Measurements from ENCODE around the gene ROBO1.

Gene ROBO1

DNA sequence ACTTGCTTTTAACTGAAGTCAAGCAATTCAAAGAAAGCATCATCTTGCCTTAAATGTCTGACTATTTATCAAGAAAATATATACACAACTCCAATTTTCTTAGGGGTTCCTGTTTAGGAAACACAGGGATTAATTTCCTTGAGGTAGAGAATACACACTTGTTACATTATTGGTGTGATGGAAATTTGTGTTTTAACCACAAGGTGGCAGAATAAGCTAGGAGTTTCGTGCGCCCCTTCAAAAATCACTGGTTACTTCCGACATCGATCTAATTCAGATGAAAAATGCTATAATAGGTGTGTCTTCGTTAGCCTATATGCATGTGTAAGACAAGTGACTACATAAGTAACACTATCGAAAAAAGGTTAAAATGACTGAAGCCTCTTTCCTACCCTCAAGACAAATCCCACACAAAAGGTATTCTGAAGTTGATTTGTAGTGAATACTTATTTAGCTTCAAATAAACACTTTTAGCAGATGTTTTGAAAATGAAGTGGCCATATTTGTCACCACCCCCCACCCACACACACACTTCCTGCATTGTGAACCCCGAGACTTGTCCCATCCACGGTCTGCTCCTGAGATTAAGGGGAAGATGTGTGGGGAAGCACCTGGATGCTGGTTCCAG lies 246.5 kb downstream of the ROBO1 start:
- Histone ChIP-seq H3K9ac (ENCODE audit: low read length) (no peak overlapping the region), H3K9me2 (replicated peaks; ENCODE audit: insufficient read depth, low read length) (no peaks in the 10 kb centered on the region), H3K79me2 (ENCODE audit: low read length) (no peaks in the 10 kb centered on the region), H3K4me3 (ENCODE audit: low read length) (no peak overlapping the region), H3K27ac (ENCODE audit: low read length) (no peak overlapping the region), H3K4me1 (ENCODE audit: low read length) (peaks cover 13% of the 10 kb centered on the region), H4K20me1 (ENCODE audit: insufficient read depth, low read length) (no peaks in the 10 kb centered on the region), H3K9me3 (replicated peaks; ENCODE audit: insufficient read depth, low read length) (no peaks in the 10 kb centered on the region), H3K36me3 (replicated peaks; ENCODE audit: insufficient read depth, low read length) (no peaks in the 10 kb centered on the region), H2AFZ (ENCODE audit: low read length) (peak overlapping the region; percentile 59), H3K27me3 (replicated peaks; ENCODE audit: insufficient read depth, low read length) (no peaks in the 10 kb centered on the region), H3K4me2 (ENCODE audit: low read depth, low read length) (peak overlapping the region; percentile 66), H3F3A (ENCODE audit: insufficient read depth, low read length) (no peaks in the 10 kb centered on the region)
- DNase-seq: peak; percentile 65
- no peak for TF ChIP-seq EZH2 (optimal IDR thresholded peaks at IDR 0.05; ENCODE audit: low read depth, low read length)
- TF ChIP-seq EZH2phosphoT487 (IDR thresholded peaks at IDR 0.05; ENCODE audit: low read length): no peak
- TF ChIP-seq CTCF (IDR thresholded peaks at IDR 0.05; ENCODE audit: low read length): peak; percentile 65

GRCh38 chr3:79517766-79518413 lies 249.9 kb downstream of the ROBO1 start:
- Histone ChIP-seq H3K79me2 (ENCODE audit: low read length) (no peaks in the 10 kb centered on the region), H2AFZ (ENCODE audit: low read length) (no peak overlapping the region), H3K4me3 (ENCODE audit: low read length) (no peak overlapping the region), H3K27ac (ENCODE audit: low read length) (no peak overlapping the region), H3K9me2 (replicated peaks; ENCODE audit: insufficient read depth, low read length) (no peaks in the 10 kb centered on the region), H3K4me2 (ENCODE audit: low read depth, low read length) (no peak overlapping the region), H3K27me3 (replicated peaks; ENCODE audit: insufficient read depth, low read length) (no peaks in the 10 kb centered on the region), H3K4me1 (ENCODE audit: low read length) (peaks cover 18% of the 10 kb centered on the region), H4K20me1 (ENCODE audit: insufficient read depth, low read length) (no peaks in the 10 kb centered on the region), H3K9me3 (replicated peaks; ENCODE audit: insufficient read depth, low read length) (no peaks in the 10 kb centered on the region), H3K9ac (ENCODE audit: low read length) (no peak overlapping the region), H3K36me3 (replicated peaks; ENCODE audit: insufficient read depth, low read length) (no peaks in the 10 kb centered on the region), H3F3A (ENCODE audit: insufficient read depth, low read length) (no peaks in the 10 kb centered on the region)
- no peak for TF ChIP-seq EZH2 (optimal IDR thresholded peaks at IDR 0.05; ENCODE audit: low read depth, low read length)
- TF ChIP-seq CTCF (IDR thresholded peaks at IDR 0.05; ENCODE audit: low read length): peak; percentile 58
- DNase-seq: no peak

DNA sequence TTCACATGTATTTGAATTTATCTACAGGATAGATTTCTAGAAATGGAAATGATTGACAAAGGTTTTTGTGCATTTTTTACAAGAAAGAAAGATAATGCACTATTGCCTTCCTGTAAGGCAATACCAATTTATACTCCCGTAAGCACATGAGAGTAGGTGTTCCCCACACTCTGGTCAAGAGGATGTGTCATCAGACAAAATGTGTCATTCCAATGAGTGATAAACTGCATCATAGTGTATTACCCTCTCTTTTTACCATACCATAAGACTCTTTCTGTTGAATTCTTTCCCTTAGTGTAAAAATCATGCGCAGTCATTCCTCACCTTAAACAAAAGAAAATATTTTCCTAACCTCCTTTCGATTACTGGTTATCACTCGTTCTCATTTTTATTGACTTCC lies 251.0 kb downstream of the ROBO1 start:
- no peak overlapping the region for H3K9ac ChIP-seq (ENCODE audit: low read length)
- H3K36me3 ChIP-seq (replicated peaks; ENCODE audit: insufficient read depth, low read length): no peaks in the 10 kb centered on the region
- peaks cover 18% of the 10 kb centered on the region for H3K4me1 ChIP-seq (ENCODE audit: low read length)
- DNase-seq: no peak
- H3F3A ChIP-seq (ENCODE audit: insufficient read depth, low read length): no peaks in the 10 kb centered on the region
- H3K4me3 ChIP-seq (ENCODE audit: low read length): no peak overlapping the region
- H2AFZ ChIP-seq (ENCODE audit: low read length): no peak overlapping the region
- no peaks in the 10 kb centered on the region for H3K9me3 ChIP-seq (replicated peaks; ENCODE audit: insufficient read depth, low read length)
- H3K27me3 ChIP-seq (replicated peaks; ENCODE audit: insufficient read depth, low read length): no peaks in the 10 kb centered on the region
- no peaks in the 10 kb centered on the region for H3K79me2 ChIP-seq (ENCODE audit: low read length)
- H3K27ac ChIP-seq (ENCODE audit: low read length): no peak overlapping the region
- no peak overlapping the region for H3K4me2 ChIP-seq (ENCODE audit: low read depth, low read length)
- no peaks in the 10 kb centered on the region for H3K9me2 ChIP-seq (replicated peaks; ENCODE audit: insufficient read depth, low read length)
- no peaks in the 10 kb centered on the region for H4K20me1 ChIP-seq (ENCODE audit: insufficient read depth, low read length)
- TF ChIP-seq CTCF (IDR thresholded peaks at IDR 0.05; ENCODE audit: low read length) (no peak), EZH2phosphoT487 (IDR thresholded peaks at IDR 0.05; ENCODE audit: low read length) (no peak), EZH2 (optimal IDR thresholded peaks at IDR 0.05; ENCODE audit: low read depth, low read length) (no peak)

All from MM.1S (cell line).